ENCODE results near the gene MALRD1. TPM values are rescaled to one million over a fixed set of nuclear protein-coding genes. Genes with fewer than 3 reads are reported as not detected.

The MALRD1 gene
- total and polyA plus RNA-seq, 2 donors (not counting 1 experiment from before 2014, with no cell fraction given): 0.62 to 1.7 TPM

DNA sequence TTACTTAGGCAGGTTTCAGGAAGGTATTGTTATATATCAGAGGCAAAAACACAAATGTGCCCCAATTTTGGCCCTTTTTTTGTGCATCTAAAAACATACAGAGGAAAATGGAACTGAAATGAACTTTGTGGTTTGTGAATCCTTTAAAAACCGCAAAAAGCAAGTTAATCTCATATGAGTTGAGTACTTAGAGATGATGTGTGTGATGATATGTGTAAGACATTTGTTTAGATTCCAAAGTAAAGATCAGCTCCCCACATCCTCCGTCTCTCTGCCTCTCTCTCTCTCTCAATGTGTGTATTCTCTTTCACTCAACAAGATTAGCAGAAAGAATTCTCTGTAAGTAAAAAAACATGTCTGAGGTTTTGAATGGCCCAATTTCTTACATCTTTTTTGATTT, 201.9 kb downstream of the MALRD1 start:
- TF ChIP-seq EZH2 (IDR thresholded peaks at IDR 0.05; ENCODE audit: low read length, missing control alignments): no peak
- TF ChIP-seq, protein P1, sequence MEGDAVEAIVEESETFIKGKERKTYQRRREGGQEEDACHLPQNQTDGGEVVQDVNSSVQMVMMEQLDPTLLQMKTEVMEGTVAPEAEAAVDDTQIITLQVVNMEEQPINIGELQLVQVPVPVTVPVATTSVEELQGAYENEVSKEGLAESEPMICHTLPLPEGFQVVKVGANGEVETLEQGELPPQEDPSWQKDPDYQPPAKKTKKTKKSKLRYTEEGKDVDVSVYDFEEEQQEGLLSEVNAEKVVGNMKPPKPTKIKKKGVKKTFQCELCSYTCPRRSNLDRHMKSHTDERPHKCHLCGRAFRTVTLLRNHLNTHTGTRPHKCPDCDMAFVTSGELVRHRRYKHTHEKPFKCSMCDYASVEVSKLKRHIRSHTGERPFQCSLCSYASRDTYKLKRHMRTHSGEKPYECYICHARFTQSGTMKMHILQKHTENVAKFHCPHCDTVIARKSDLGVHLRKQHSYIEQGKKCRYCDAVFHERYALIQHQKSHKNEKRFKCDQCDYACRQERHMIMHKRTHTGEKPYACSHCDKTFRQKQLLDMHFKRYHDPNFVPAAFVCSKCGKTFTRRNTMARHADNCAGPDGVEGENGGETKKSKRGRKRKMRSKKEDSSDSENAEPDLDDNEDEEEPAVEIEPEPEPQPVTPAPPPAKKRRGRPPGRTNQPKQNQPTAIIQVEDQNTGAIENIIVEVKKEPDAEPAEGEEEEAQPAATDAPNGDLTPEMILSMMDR (conservative IDR thresholded peaks at IDR 0.05 in 1 of 2, IDR thresholded peaks at IDR 0.05 in 1 of 2; ENCODE audit: low read depth in 1 of 2, low read length in 2 of 2): no peak
- no peak overlapping the region for H2AFZ ChIP-seq (ENCODE audit: low read length)
- H3K79me2 ChIP-seq (ENCODE audit: control insufficient read depth, insufficient read depth, low read length): no peaks in the 10 kb centered on the region
- H3K36me3 ChIP-seq (ENCODE audit: control insufficient read depth, insufficient read depth, low read length): no peaks in the 10 kb centered on the region
- no peaks in the 10 kb centered on the region for H3K27me3 ChIP-seq (ENCODE audit: control insufficient read depth, insufficient read depth, low read length)
- peak; percentile 77 to 91 for DNase-seq (ENCODE audit: low read depth in 2 of 2)
- no peak overlapping the region for H3K27ac ChIP-seq (ENCODE audit: insufficient read depth, low read length)
- no peaks in the 10 kb centered on the region for H4K20me1 ChIP-seq (ENCODE audit: control insufficient read depth, extremely low read depth, insufficient read depth, low read length)
- peaks cover 2% of the 10 kb centered on the region for H3K4me1 ChIP-seq (ENCODE audit: control insufficient read depth, extremely low read depth, insufficient read depth, low read length)
- no peak overlapping the region for H3K9ac ChIP-seq (ENCODE audit: insufficient read depth, low read length)
- H3K4me2 ChIP-seq (ENCODE audit: extremely low read depth, insufficient read depth, low read length): peak overlapping the region; percentile 2
- no peak overlapping the region for H3K4me3 ChIP-seq (replicated peaks in 1 of 4; ENCODE audit: control extremely low read depth in 1 of 4, insufficient read depth in 1 of 4, low read depth in 3 of 4, low read length in 4 of 4)
- H3K9me3 ChIP-seq (ENCODE audit: control insufficient read depth, insufficient read depth, low read depth, low read length): no peaks in the 10 kb centered on the region

GRCh38 chr10:19252531-19252930, 203.9 kb downstream of the MALRD1 start:
- peak in 1 of 2 donors; percentile 80 for DNase-seq (ENCODE audit: low read depth in 2 of 2)
- no peaks in the 10 kb centered on the region for H3K36me3 ChIP-seq (ENCODE audit: control insufficient read depth, insufficient read depth, low read length)
- H3K4me2 ChIP-seq (ENCODE audit: extremely low read depth, insufficient read depth, low read length): no peak overlapping the region

DNA sequence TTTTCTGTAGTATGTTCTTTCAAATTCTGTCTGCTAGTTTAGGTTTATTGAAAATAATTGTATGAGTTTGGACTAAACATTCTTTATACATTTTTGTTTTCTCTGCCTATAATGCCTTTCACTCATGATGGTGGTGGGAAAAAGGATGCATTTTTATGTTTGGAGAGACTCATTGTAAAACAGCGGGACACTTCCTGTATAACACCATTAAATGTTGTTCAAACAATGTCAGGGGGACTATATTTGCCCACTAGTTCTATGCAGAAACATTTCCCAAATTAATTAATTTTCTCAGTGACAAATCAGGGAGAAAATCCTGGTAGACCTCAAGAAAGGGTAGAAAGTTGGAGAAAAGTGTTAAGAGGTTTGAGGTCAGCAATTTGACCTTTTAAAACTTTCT, 207.7 kb downstream of the MALRD1 start:
- Histone ChIP-seq H3K27me3 (ENCODE audit: control insufficient read depth, insufficient read depth, low read length) (no peaks in the 10 kb centered on the region), H3K9me3 (ENCODE audit: control insufficient read depth, insufficient read depth, low read depth, low read length) (no peaks in the 10 kb centered on the region), H3K4me1 (ENCODE audit: control insufficient read depth, extremely low read depth, insufficient read depth, low read length) (no peaks in the 10 kb centered on the region), H3K4me3 (replicated peaks in 1 of 4; ENCODE audit: control extremely low read depth in 1 of 4, insufficient read depth in 1 of 4, low read depth in 3 of 4, low read length in 4 of 4) (no peak overlapping the region), H3K27ac (ENCODE audit: insufficient read depth, low read length) (no peak overlapping the region), H3K9ac (ENCODE audit: insufficient read depth, low read length) (no peak overlapping the region), H4K20me1 (ENCODE audit: control insufficient read depth, extremely low read depth, insufficient read depth, low read length) (no peaks in the 10 kb centered on the region), H3K79me2 (ENCODE audit: control insufficient read depth, insufficient read depth, low read length) (no peaks in the 10 kb centered on the region), H2AFZ (ENCODE audit: low read length) (no peak overlapping the region), H3K36me3 (ENCODE audit: control insufficient read depth, insufficient read depth, low read length) (no peaks in the 10 kb centered on the region), H3K4me2 (ENCODE audit: extremely low read depth, insufficient read depth, low read length) (no peak overlapping the region)
- no peak for TF ChIP-seq EZH2 (IDR thresholded peaks at IDR 0.05; ENCODE audit: low read length, missing control alignments)
- TF ChIP-seq, protein P1 (conservative IDR thresholded peaks at IDR 0.05 in 1 of 2, IDR thresholded peaks at IDR 0.05 in 1 of 2; ENCODE audit: low read depth in 1 of 2, low read length in 2 of 2): no peak
- DNase-seq (ENCODE audit: low read depth in 2 of 2): no peak

More at GRCh38 chr10:19252531-19252930, 203.9 kb downstream of the MALRD1 start:
- Histone ChIP-seq H3K9ac (ENCODE audit: insufficient read depth, low read length) (no peak overlapping the region), H3K4me3 (replicated peaks in 1 of 4; ENCODE audit: control extremely low read depth in 1 of 4, insufficient read depth in 1 of 4, low read depth in 3 of 4, low read length in 4 of 4) (no peak overlapping the region), H4K20me1 (ENCODE audit: control insufficient read depth, extremely low read depth, insufficient read depth, low read length) (no peaks in the 10 kb centered on the region), H3K9me3 (ENCODE audit: control insufficient read depth, insufficient read depth, low read depth, low read length) (no peaks in the 10 kb centered on the region), H3K4me1 (ENCODE audit: control insufficient read depth, extremely low read depth, insufficient read depth, low read length) (peaks cover 2% of the 10 kb centered on the region), H3K27me3 (ENCODE audit: control insufficient read depth, insufficient read depth, low read length) (no peaks in the 10 kb centered on the region), H3K27ac (ENCODE audit: insufficient read depth, low read length) (no peak overlapping the region), H2AFZ (ENCODE audit: low read length) (no peak overlapping the region), H3K79me2 (ENCODE audit: control insufficient read depth, insufficient read depth, low read length) (no peaks in the 10 kb centered on the region)
- TF ChIP-seq EZH2 (IDR thresholded peaks at IDR 0.05; ENCODE audit: low read length, missing control alignments): no peak
- TF ChIP-seq, protein P1 (conservative IDR thresholded peaks at IDR 0.05 in 1 of 2, IDR thresholded peaks at IDR 0.05 in 1 of 2; ENCODE audit: low read depth in 1 of 2, low read length in 2 of 2): no peak

All from fibroblast of lung (primary cell).